ENCODE measurements around the gene RIC1.
A peak's percentile ranks its signal among the peaks of the same experiment; 100 is the strongest.
"Not testable (repeated sequence)": the region's sequence is repeated elsewhere in the genome, so short reads cannot be mapped to it uniquely, and the experiment has no call there.

Gene RIC1

DNA sequence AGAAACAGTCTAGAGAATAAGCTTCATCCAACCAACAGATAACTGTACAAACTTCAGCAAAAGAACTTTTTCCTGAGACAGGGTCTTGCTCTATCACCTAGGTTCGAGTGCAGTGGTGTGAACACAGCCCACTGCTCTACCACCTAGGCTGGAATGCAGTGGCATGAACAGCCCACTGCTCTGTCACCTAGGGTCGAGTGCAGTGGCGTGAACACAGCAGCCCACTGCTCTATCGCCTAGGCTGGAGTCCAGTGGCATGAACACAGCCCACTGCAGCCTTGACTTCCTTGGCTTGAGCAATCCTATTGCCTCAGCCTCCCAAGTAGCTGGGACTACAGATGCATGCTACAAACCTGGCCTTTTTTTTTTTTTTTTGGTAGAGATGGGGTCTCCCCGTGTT is 160.6 kb downstream of the RIC1 start:
- no peak for DNase-seq

DNA sequence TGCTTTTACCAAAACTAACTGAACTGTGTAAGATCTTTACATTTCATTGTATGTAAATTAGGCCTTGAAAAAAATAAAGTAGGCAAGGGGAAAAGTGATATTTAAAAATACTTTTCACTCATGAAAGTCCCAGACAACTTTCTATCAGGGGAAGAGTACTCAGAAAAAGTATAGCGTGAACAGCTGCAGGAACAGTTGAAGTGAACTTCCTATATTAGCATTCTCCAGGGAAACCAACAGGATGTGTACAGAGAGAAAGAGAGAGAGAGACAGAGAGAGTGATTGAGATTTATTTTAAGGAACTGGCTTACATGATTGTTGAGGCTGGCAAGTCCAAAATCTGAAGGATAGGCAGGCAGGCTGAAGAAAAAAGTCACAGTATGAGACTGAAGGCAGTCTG is 162.0 kb downstream of the RIC1 start:
- DNase-seq = no peak

DNA sequence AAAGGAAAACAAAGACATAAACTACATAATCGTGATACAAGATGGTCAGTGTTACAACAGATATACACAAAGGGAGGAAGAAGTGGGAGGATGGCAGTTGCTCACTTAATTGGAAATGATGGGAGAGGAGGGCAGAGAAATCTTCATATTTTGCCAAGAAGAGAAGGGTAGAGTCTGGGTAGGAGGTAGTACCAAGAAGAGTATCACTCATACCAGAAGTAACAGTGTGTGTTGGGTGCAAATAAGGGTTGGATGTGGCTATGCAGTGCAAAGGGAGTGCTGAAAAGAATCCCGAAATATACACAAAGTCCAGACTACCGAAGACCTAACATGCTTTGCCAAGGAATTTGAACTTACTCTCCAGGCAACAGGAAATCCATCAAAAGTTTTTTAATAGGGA is 163.0 kb downstream of the RIC1 start:
- DNase-seq = no peak

DNA sequence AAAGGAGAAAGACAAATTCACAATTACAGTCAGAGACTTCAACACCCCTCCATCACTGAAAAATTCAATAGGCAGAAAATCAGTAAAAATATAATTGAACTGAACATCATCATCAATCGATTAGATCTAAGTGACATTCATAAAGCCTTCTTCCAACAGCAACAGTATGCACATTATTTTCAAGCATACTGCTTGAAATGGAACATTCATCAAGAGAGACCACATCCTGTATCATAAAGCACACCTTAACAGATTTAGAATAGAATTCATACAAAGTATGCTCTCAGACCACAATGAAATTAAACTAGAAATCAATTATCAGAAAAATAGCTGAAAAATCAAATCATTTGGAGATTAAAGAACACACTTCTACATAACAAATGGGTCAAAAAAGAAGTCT is 164.9 kb downstream of the RIC1 start:
- no peak for DNase-seq

DNA sequence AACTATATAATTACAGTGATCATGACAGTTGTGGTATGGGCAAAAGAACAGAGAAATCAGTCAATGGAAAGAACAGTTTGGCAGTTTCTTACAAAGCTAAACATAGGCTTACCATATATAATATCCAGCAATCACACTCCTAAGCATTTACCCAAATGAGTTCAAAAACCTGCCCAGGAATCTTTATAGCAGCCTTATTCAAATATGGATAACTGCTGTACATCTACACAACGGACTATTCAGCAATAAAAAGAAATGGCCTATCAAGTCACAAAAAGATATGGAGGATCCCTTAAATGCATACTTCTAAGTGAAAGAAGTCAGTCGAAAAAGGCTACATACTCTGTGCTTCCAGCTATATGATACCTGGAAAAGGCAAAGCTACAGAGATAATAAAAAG is 167.4 kb downstream of the RIC1 start:
- DNase-seq = no peak

DNA sequence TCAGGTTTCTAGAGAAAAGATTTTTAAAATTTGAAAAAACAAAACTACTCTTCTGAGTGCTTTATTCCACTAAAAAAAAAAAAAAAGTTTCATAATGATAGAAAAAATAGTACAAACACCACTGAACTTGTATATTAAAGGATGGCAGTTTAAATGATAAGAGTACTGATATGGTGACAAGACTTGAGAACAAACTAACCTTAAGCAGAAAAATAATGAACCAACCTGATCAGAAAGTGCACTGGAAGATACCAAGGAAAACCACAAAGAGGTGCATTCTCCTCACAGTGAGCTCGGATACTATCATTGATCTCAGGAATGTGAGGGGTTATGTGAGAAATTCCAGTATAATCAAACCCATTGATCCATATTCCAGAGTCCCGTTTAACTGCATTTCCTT is 169.7 kb downstream of the RIC1 start:
- no peak for DNase-seq

DNA sequence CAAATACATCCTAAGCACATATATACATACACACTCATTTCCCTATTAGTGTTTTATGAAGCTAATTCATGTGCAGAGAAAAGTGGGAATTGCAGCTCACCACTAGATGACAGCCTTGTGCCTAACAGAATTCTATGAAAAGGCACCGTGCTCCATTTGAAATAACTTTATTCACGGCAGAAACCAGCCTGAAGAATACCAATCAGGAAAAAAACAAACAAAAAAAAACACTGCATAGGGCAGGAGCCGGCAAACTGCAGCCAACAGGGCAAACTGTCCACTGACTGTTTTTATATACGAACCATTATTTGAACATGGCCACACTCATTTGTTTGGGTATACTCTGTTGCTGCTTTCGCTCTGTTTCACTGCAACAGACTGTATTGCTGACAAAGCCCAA is 170.4 kb downstream of the RIC1 start:
- DNase-seq = peak; percentile 30 to 47

DNA sequence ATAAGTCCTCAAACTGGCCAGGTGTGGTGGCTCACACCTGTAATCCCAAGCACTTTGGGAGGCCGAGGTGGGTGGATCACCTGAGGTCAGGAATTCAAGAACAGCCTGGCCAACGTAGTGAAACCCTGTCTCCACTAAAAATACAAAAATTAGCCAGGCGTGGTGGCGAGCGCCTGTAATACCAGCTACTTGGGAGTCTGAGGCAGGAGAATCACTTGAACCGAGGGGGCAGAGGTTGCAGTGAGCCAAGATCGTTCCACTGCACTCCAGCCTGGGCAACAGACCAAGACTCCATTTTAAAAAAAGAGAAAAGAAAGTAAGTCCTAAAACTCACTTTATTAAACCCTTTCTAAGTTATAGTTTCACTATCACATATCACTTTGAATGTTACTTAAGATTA is 171.5 kb downstream of the RIC1 start:
- not testable (repeated sequence) for DNase-seq

DNA sequence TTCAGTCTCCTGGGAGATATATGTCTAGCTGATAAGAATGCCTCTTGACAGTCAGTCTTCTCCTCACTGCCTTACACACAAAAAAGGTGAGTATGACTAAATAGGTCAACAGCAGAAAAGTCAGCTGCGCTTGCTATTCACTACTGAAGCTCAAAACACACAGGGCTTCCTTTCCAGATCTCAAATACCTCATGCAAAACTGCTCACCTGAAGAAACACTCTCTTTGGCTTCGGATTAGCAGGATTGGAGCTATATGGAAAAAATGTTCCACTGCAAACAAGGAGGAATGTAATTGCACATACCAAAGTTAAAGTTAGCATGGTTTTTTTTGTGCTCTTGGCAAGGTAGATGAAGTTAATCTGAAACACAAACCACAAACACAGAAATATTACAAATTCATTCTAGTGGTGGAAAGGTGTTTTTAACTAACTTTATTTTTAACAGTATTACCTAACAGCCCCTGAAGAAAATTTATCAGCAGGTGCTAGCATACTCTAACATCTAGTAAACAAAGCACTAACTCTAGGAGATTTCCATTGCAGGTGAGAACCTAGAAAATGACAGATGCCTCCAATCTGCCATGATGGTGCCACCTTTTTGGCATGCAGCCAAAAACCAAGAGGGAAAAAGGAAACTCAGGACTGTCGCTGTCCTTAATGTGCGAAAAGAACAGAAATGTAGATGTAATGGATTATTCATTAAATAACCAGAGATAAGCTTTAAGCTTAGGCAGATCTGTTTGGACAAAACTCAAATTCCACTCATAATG is 172.2 kb downstream of the RIC1 start:
- no peak for DNase-seq

DNA sequence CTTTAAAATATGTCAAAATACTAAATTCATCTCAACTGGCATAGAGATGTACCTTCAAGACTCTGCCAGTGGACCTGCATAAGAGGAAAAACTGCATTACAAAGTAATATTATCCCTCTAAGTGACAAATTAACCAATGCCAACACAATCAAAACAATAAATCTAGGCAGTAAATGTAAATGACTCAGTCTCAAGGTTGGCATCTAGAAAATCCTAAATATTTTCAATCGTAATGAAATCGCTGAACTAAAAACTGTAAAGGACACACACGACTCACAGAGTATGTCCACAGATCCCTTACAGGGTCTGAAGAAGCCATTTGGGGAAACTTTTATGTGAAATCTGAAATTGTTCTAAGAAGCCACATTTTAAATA is 172.8 kb downstream of the RIC1 start:
- DNase-seq = no peak

DNA sequence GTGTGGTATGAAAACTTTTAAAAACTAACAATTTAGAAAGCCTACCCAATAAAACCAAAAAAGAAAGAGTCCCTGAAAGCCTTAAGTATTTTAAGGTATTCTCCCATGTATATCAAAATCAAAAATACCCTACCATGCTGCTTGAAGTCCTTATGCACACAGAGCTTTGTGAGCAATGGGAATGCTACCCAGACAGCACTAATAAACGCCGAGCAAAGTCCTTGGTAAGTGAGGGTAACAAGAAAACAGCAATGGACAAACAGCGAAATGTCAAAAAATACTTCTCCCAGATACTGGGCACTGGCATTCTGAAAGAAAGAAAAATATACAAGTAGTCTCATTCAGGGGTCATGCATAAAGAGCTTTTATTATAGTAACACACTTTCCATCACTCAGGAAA is 176.6 kb downstream of the RIC1 start:
- DNase-seq = no peak

DNA sequence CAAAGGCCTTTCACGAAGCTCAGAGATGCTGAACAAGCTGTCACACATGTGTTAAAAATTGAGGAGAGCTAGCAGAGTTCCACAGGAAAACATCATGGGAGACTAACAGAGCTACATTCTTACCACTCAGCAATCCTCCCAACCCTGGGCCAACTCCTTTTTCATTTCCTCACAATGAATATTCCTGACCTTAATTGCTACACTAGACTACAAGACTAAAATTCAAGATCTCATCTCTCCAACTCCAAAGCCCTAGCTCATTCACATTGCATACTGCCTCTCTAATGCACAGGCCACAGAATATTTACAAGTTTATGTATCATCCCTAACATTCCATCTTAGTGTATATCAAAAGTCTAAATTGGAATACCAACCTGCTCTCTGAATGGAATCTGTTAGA is 182.8 kb downstream of the RIC1 start:
- DNase-seq = no peak

DNA sequence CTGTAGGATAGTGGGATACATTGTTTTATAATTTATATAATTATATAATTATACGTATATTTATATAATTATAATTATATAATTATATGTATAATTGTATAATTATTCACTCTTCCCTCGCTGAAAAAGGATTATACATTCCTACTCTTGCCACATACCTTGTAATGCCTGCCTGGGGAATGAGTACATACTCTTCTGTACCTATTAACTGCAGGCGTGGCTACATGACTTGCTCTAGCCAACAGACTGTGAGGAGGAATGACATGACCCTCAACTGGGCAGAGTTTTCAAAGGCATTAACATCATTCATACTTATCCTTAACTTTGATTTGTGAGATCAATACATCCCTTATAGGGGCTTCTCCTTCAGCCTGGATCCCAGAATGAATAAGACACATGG is 184.9 kb downstream of the RIC1 start:
- no peak for DNase-seq

DNA sequence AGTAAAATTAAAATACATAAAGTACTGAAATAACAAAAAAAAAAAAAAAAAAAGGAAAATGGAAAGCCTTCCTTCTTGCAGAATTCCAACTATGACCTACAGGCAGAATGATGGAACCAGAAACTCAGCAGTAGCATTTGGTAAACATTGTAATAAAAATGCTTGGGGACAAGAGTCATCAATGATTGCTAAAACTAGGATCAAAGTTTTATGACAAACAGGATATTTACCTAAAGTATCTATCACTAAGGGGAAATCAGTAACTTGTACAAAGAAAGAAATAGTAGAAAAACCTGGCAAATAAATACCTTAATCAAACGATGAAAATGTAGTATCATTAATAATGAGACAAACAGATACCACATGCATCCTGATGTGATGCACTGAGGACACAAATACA is 186.6 kb downstream of the RIC1 start:
- no peak for DNase-seq

DNA sequence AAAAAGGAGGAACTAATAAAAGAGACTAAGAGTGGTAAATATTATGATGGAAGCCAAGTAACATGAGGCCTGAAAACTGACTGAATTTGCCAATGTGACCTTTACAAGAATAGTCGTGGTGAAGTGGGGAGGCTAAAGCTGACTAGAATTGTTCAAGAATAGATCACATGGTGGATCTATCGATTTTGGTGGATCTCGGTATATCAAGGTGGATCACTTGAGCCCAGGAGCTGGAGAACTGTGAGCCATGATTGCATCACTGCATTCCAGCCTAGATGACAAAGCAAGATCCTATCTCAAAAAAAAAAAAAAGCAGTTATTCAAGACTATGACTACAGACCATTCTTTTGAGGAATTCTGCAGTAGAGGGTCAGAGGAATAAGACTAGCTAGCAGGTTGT is 189.0 kb downstream of the RIC1 start:
- DNase-seq = no peak

DNA sequence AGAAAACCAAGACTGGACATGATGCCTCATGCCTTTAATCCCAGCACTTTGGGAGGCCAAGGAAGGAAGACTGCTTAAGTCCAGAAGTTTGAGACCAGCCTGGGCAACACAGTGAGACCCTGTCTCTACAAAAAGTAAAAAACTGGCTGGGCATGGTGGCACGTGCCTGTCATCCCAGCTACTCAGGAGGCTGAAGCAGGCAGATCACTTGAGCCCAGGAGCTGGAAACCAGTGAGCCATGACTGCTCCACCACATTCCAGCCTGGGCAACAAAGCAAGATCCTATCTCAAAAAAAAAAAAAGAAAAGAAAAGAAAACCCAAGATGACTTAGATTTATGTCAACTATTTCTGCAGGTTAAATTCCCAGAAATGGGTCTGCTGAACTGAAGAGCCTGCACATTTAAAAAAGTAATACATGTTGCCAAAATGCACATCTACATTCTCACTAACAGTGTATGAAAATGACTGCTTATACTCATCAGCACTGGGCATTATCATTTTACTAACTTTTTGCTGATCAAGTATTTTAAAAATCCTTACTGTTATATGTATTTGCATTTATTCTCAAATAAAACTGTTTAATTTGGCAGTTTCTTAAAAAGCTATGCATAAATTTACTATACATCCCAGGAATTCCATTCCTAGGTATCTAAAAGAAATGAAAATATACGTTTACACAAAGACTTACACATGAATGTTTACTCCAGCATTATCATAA is 189.7 kb downstream of the RIC1 start:
- DNase-seq = no peak

DNA sequence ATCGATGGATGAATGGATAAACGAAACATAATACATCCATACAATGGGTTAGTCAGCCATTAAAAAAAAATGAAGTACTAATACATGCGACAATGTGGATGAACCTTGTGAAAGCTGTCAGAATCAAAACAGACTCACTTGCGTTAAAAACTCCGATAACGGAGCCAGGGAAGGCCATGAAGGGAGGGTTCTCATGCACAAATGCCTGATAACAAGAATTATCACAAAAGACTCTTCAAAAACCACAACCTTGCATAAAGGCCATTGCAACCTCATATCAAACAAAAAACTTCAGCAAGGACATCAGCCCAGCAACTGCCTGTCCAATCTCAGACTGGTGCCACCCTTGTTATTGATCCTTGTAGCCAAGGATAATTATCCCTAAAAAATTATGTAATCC is 190.3 kb downstream of the RIC1 start:
- no peak for DNase-seq

DNA sequence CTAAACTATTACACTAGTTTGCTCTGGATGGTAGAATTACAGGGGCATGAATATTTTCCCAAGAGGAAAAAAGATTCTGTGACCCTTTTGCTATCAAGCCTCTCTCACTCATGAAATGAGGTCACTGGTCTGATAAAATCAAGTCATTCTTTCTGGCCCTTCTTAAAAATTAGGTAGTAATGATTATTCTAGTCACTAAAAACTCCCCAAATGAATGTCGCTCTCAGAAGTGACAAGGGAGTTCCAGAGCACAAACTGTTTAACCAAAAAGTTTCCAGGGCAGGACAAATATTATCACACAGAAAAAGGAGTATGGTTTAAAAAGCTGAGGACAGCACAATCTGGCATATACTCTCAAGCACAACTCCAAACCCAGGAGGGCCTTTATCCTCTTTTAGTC is 191.5 kb downstream of the RIC1 start:
- DNase-seq = no peak

DNA sequence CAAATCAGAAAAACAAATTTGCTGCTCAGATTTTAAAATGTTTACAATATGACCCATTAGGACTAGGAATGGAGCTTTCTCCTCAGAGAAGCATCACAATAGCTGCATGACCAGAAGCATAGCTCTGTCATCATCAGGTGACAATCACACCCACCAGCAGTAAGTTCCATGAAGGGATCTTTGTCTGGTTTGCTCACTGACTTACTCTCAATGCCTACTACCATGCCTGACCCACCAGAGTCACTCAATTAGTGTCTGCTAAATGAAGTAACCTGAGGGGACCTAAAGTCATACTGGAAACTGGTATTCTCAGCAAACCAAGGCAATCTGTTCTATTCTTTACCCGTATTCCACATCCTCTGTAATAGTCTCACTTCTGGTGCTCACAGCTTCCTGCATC is 196.3 kb downstream of the RIC1 start:
- DNase-seq = no peak
